Hematopoietic multipotent progenitor cell treated with erythropoietin and hydrocortisone succinate and interleukin-3 and kit ligand, for 4 days (in vitro differentiated cells): ENCODE data around the gene NAP1L5.

Experiments used
- DNase-seq: peaks from one replicate; pipeline ENCODE4 v3.0.0-alpha.2; 2015

NAP1L5 gene

DNA sequence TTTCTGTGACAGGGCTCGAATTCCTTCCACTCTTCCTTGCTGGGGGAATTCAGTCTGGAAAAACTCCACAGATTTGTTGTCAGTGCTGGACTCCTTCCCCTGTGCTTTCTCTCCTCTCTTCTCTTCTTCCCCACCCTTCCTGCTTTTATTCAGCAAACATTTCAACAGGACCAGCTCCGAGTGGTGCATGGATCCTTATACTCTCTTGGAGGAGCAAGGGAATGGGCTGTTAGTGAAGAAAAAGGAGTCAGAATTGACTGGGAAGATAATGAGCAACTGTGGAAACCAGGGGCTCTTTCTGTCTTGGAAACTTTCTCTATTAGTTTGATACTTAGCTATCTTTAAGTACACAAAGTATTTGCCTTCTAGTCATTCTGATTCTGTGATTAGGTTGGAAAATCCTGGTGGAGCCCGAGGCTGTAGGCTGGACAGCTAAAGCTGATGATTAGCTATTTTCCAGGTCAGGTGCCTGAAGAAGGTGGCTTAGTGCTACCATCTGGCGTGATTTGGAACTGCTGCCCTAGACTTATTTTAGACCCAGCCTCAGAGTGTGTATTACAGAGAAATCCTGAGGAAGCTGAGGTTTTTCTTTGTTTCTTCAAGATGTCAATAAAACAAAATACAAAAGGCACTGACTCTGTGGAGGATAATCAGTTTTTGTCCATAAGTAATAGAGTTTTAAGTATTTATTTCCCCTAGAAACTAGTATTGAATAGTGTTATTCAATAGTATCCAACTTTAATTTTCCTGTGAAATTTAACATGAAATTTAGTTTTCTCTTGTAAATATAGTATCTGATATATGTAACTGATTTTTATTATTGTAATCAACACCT lies 38.4 kb downstream of the NAP1L5 start:
- DNase-seq = peak; percentile 69

DNA sequence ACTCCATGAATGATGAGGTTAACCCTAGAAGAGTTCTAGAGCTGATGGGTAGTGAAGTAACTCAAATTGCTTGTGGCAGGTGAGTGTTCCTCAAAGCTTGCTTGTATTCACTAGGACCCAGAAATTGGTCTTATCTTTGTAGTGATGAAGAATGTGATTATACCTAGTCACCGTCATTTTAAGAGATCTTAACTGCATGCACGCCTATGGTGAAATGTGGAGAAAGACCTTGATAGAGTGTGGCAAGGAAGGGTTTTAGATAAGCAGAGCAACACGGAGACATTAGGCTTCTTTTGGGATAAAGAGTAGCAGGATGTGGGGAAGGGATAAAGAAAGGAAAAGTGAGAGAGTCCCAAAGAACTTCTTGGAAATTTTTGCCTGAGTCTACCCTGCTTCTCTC lies 42.4 kb downstream of the NAP1L5 start:
- no peak for DNase-seq

DNA sequence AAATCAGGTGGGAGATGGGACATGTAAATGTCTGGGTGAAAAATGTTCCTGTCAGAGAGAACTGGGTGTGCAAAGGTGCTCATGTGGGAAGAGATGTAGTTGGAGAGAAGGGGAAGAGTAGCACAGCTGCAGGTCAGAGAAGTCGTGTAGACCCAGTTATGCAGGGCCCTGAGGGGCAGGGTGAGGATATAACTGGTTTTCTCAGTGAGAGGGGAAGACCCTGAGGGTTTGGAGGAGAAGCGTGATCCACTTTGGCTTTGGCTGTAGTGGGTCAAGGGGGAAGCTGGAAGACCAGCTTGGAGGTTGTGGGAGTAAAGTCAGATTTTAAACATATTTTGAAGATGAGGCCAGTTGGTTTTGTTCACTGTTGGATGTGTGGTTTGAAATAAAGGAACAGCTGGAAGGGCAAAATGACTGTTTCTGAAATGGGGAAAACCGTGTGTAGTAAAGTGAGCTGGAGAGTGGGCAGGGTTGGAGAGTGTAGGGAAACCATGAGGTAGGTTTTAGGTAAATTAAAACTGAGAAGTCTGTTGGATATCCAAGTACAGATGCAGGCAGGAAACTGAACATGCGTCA lies 44.2 kb downstream of the NAP1L5 start:
- no peak for DNase-seq

GRCh38 chr4:88649716-88650115 lies 47.9 kb downstream of the NAP1L5 start:
- DNase-seq = no peak

GRCh38 chr4:88646528-88647280 lies 50.9 kb downstream of the NAP1L5 start:
- no peak for DNase-seq

DNA sequence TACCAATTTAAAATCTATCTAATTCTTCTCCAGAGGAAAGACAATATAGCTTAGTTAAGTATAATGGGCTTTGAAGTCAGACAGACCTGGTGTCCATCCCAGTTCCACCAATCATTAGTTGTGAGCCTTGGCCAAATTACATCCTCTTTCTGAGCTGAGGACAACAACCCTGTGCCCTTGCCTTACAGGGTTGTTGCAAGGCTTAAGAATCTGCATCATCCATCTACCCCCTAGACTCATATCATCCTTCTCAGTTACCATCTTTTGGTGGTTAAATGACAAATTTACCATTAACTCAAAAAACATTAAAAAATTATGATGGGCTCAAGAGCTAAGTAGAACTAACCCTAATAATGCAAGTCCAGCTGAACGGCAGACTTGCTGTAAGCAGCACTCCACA lies 51.6 kb downstream of the NAP1L5 start:
- DNase-seq = no peak
